HEK293T (cell line): ENCODE results near the gene MGAT5.

Experiments
- CTCF ChIA-PET: fragments of 350-600 bp; formaldehyde crosslinking; extraction: SDS; loops from one replicate; lab custom pipeline; 2021; ENCODE audit warnings: antibody characterized with exemption, inconsistent platforms; lab: Yijun Ruan, JAX
- POLR2A ChIA-PET: fragments of 350-600 bp; formaldehyde crosslinking; extraction: SDS; loops from one replicate; lab custom pipeline; 2020; ENCODE audit warnings: antibody characterized with exemption, inconsistent platforms; lab: Yijun Ruan, JAX
- DNase-seq: peaks from one replicate; pipeline ENCODE4 v3.0.0; 2012; ENCODE audit warnings: mixed read lengths; ENCODE audit errors: extremely low spot score
- ARNT ChIP-seq: fragments of 450-650 bp; IDR thresholded peaks from 2 replicates; pipeline ENCODE4 v1.6.1; 2017; ENCODE audit warnings: mild to moderate bottlenecking
- BHLHE40 ChIP-seq: fragments of 450-650 bp; IDR thresholded peaks from 2 replicates; pipeline ENCODE4 v1.6.1; 2016; ENCODE audit warnings: mild to moderate bottlenecking, moderate library complexity, borderline replicate concordance
- CTBP1 ChIP-seq: fragments of 450-650 bp; IDR thresholded peaks from 2 replicates; pipeline ENCODE4 v1.6.1; 2016; ENCODE audit warnings: borderline replicate concordance
- ELF4 ChIP-seq: fragments of 450-650 bp; IDR thresholded peaks from 2 replicates; pipeline ENCODE4 v1.6.1; 2017; ENCODE audit warnings: antibody characterized with exemption
- FOXA1 ChIP-seq: fragments of 450-650 bp; IDR thresholded peaks from 2 replicates; pipeline ENCODE4 v1.6.1; 2016; ENCODE audit warnings: mild to moderate bottlenecking
- FOXK2 ChIP-seq: fragments of 450-650 bp; IDR thresholded peaks from 2 replicates; pipeline ENCODE4 v1.6.1; 2016; ENCODE audit warnings: mild to moderate bottlenecking
- FOXM1 ChIP-seq: fragments of 450-650 bp; IDR thresholded peaks from 2 replicates; pipeline ENCODE4 v1.6.1; 2017; ENCODE audit warnings: mild to moderate bottlenecking, borderline replicate concordance
- HDGF ChIP-seq: fragments of 450-650 bp; IDR thresholded peaks from 2 replicates; pipeline ENCODE4 v1.6.1; 2017; ENCODE audit warnings: antibody characterized with exemption, borderline replicate concordance
- L3MBTL2 ChIP-seq: fragments of 450-650 bp; conservative IDR thresholded peaks from 2 replicates; pipeline ENCODE4 v1.6.1; 2016; ENCODE audit warnings: mild to moderate bottlenecking
- LEF1 ChIP-seq: fragments of 450-650 bp; IDR thresholded peaks from 2 replicates; pipeline ENCODE4 v1.6.1; 2017; ENCODE audit warnings: mild to moderate bottlenecking, borderline replicate concordance
- NFRKB ChIP-seq: fragments of 450-650 bp; IDR thresholded peaks from 2 replicates; pipeline ENCODE4 v1.6.1; 2016; ENCODE audit warnings: mild to moderate bottlenecking, moderate library complexity
- SP1 ChIP-seq: fragments of 450-650 bp; IDR thresholded peaks from 2 replicates; pipeline ENCODE4 v1.6.1; 2017
- SUZ12 ChIP-seq: fragments of 450-650 bp; IDR thresholded peaks from 2 replicates; pipeline ENCODE4 v1.6.1; 2016; ENCODE audit warnings: mild to moderate bottlenecking
- TARDBP ChIP-seq: fragments of 450-650 bp; IDR thresholded peaks from 2 replicates; pipeline ENCODE4 v1.6.1; 2016
- ZNF384 ChIP-seq: fragments of 450-650 bp; IDR thresholded peaks from 2 replicates; pipeline ENCODE4 v1.6.1; 2016
- TF ChIP-seq, protein P1 (sequence below): fragments of 450-650 bp; IDR thresholded peaks from 2 replicates; pipeline ENCODE4 v1.6.1; 2016

Gene MGAT5

DNA sequence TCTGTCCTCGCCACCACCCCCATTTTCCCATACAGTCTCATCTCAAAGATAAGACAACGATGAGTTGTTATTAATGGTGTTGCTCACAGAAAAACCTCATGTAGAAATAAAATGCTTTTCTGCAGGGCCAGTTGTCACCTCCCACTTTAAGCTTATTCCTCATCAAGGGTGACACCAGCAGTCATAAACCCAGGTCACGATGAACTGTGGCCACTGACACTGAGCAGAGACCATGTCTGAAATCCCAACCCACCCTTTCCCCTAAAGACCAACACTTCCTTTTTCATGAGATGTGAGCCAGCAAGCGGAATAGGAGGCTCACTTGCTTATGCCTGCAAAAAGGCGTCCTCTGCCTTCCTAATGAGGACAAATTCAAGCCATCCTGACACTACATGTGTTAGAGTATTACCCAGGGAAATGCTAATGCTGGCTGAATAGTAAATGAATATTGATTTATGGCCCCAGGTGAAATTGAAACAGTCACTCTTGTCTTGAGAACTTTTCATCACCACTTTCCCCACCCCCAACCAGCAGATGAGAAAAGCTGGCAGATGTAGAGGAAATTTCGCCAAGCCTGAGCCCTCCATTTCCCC is 228.4 kb downstream of the MGAT5 start:
- CTCF ChIA-PET, result no interaction called here
- no peak for DNase-seq
- POLR2A ChIA-PET, result no interaction called here
- TF ChIP-seq LEF1 (no peak), TARDBP (no peak), FOXK2 (no peak), HDGF (no peak), L3MBTL2 (no peak), FOXM1 (no peak), NFRKB (no peak), ZNF384 (no peak), SUZ12 (no peak), ARNT (no peak), SP1 (no peak), CTBP1 (no peak), BHLHE40 (no peak), FOXA1 (no peak), ELF4 (no peak)
- TF ChIP-seq, protein P1, sequence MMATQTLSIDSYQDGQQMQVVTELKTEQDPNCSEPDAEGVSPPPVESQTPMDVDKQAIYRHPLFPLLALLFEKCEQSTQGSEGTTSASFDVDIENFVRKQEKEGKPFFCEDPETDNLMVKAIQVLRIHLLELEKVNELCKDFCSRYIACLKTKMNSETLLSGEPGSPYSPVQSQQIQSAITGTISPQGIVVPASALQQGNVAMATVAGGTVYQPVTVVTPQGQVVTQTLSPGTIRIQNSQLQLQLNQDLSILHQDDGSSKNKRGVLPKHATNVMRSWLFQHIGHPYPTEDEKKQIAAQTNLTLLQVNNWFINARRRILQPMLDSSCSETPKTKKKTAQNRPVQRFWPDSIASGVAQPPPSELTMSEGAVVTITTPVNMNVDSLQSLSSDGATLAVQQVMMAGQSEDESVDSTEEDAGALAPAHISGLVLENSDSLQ, result no peak

- ChIA-PET POLR2A (no interaction called here), CTCF (no interaction called here)
- no peak for DNase-seq
- TF ChIP-seq ARNT, result no peak
- no peak for TF ChIP-seq ZNF384
- TF ChIP-seq SUZ12, result no peak
- no peak for TF ChIP-seq CTBP1
- no peak for TF ChIP-seq HDGF
- TF ChIP-seq, protein P1, result no peak
- no peak for TF ChIP-seq FOXA1
- TF ChIP-seq SP1, result no peak
- no peak for TF ChIP-seq TARDBP
- no peak for TF ChIP-seq L3MBTL2
- TF ChIP-seq BHLHE40, result no peak
- no peak for TF ChIP-seq FOXK2
- TF ChIP-seq NFRKB, result no peak
- TF ChIP-seq FOXM1, result no peak
- no peak for TF ChIP-seq ELF4
- no peak for TF ChIP-seq LEF1
These were observed 229.0 kb downstream of the MGAT5 start for GRCh38 chr2:134482766-134483340.

DNA sequence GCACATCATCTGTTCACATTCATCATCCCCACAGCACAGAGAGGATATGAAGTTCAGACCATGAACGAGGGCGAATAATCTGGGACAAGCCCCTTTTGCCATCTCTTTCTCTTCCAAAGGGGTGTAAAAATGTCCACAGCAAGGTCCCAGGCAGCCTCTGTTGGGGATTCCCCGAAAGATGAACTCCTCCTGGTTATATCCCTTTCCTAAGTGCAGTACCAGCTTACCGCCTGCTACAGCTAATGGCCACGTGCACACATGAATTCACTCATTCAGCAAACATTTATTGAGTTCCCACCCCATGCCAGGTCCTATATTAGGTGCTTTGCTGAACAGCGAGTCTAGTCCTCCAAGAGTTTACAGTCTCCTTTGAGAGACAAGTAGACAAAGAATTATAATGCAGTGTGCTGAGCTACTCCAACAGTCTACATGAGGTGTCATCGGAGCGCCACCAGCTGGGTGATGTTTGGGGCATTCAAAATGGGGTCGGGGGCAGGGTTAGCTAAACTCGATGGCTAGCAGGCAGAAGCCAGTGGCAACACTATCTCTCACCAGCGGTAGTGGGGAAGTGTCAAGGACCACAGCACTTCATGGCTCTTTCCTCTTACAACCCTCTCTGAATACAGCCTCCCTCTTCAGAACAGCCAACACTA is 236.0 kb downstream of the MGAT5 start:
- POLR2A ChIA-PET, result no interaction called here
- DNase-seq, result no peak
- CTCF ChIA-PET, result interaction anchor here (0.6 to 1.1 kb wide), 2 partner anchors 9 to 374 kb away, joined by 3 read pairs; no protein-coding TSS in a partner anchor
- TF ChIP-seq LEF1 (no peak), CTBP1 (no peak), FOXK2 (no peak), SP1 (no peak), SUZ12 (no peak), FOXM1 (no peak), TARDBP (no peak), ARNT (no peak), FOXA1 (no peak), ZNF384 (no peak), HDGF (no peak), L3MBTL2 (no peak), BHLHE40 (no peak), ELF4 (no peak), NFRKB (no peak)
- TF ChIP-seq, protein P1, result no peak

GRCh38 chr2:134490559-134490958 is 236.7 kb downstream of the MGAT5 start:
- CTCF ChIA-PET, result interaction anchor here (1.1 kb wide), 1 partner anchor 9 kb away, joined by 3 read pairs; no protein-coding TSS in a partner anchor
- no peak for DNase-seq
- POLR2A ChIA-PET, result no interaction called here
- no peak for TF ChIP-seq NFRKB
- TF ChIP-seq ZNF384, result no peak
- TF ChIP-seq FOXM1, result no peak
- no peak for TF ChIP-seq FOXK2
- no peak for TF ChIP-seq SP1
- no peak for TF ChIP-seq SUZ12
- no peak for TF ChIP-seq BHLHE40
- TF ChIP-seq ELF4, result no peak
- TF ChIP-seq CTBP1, result no peak
- no peak for TF ChIP-seq ARNT
- no peak for TF ChIP-seq HDGF
- TF ChIP-seq, protein P1, result no peak
- no peak for TF ChIP-seq L3MBTL2
- no peak for TF ChIP-seq TARDBP
- no peak for TF ChIP-seq LEF1
- no peak for TF ChIP-seq FOXA1

DNA sequence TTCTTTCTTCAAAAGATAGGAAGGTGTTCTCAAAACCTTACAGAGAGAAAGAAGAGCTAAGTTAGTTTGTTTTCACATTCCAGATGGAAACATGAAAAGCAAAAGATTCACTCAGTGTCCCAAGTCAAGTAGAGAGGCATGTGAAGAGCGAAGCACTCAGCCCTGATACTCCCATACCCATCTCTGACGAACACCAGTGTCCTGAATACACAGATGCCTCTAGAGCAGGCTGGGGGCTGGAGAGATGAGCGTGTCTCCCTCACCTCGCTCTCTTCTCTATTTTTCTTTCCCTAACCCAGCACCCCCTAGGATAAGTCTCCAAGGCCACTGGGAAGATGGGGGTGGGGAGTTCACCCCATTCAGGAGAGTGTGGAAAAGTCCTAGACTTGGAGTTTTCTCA is 237.2 kb downstream of the MGAT5 start:
- TF ChIP-seq ELF4 (no peak), L3MBTL2 (no peak)
- CTCF ChIA-PET, result interaction anchor here (1.1 kb wide), 1 partner anchor 10 kb away, joined by 3 read pairs; no protein-coding TSS in a partner anchor

More for the DNA sequence above, 237.2 kb downstream of the MGAT5 start:
- POLR2A ChIA-PET, result no interaction called here
- no peak for DNase-seq
